ENCODE measurements around the gene CREBL2.
"Not testable (repeated sequence)": the region's sequence is repeated elsewhere in the genome, so short reads cannot be mapped to it uniquely, and the experiment has no call there.

CREBL2 gene

GRCh38 chr12:12614342-12614741 lies 2.7 kb downstream of the CREBL2 start:
- no peak overlapping the region for H3K4me3 ChIP-seq (ENCODE audit: low read depth, low read length)
- TF ChIP-seq CTCF (IDR thresholded peaks at IDR 0.05; ENCODE audit: borderline replicate concordance, insufficient read depth, low read depth, low read length) = no peak

- TF ChIP-seq CTCF (IDR thresholded peaks at IDR 0.05; ENCODE audit: borderline replicate concordance, insufficient read depth, low read depth, low read length) = no peak
- no peak overlapping the region for H3K4me3 ChIP-seq (ENCODE audit: low read depth, low read length)
Measured at GRCh38 chr12:12616512-12617310, 5.0 kb downstream of the CREBL2 start.

DNA sequence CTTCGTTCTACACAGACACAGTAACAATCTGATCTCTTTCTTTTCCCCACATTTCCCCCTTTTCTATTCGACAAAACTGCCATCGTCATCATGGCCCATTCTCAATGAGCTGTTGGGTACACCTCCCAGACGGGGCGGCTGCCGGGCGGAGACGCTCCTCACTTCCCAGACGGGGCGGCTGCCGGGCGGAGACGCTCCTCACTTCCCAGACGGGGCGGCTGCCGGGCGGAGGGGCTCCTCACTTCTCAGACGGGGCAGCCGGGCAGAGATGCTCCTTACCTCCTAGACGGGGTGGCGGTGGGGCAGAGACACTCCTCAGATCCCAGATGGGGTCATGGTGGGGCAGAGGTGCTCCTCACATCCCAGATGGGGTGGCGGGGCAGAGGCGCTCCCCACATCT lies 6.4 kb downstream of the CREBL2 start:
- not testable (repeated sequence) for H3K4me3 ChIP-seq (ENCODE audit: low read depth, low read length)

DNA sequence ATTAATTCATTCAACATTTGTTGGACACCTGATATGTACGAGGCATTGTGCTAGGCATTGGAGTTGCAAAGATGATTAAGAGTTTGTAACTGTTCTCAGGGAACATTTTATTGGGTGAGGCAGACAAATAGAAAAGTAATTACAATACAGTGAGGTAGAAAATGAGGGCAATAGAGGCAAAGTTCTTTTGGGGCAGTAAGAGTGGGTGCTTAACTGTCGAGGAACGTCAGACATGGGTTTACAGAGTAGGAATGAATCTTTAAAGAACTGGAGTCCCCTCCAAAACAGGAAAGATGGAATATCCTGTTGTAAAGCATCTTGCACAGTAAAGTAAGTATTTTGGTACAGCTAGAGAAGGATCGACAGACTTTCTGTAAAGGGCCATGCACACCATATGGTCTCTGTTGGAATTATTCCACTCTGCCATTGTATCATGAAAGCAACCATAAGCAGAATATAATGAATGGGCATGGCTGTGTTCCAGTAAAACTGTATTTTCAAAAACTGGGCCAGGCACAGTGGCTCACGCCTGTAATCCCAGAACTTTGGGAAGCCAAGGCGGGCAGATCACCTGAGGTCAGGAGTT lies 9.1 kb downstream of the CREBL2 start:
- H3K4me3 ChIP-seq (ENCODE audit: low read depth, low read length) = no peak overlapping the region
- no peak for TF ChIP-seq CTCF (IDR thresholded peaks at IDR 0.05; ENCODE audit: borderline replicate concordance, insufficient read depth, low read depth, low read length)

- H3K4me3 ChIP-seq (ENCODE audit: low read depth, low read length) = no peak overlapping the region
- no peak for TF ChIP-seq CTCF (IDR thresholded peaks at IDR 0.05; ENCODE audit: borderline replicate concordance, insufficient read depth, low read depth, low read length)
Measured at GRCh38 chr12:12622418-12622817, 10.7 kb downstream of the CREBL2 start.

- no peak for TF ChIP-seq CTCF (IDR thresholded peaks at IDR 0.05; ENCODE audit: borderline replicate concordance, insufficient read depth, low read depth, low read length)
- H3K4me3 ChIP-seq (ENCODE audit: low read depth, low read length) = no peak overlapping the region
Measured at GRCh38 chr12:12624498-12624992, 12.9 kb downstream of the CREBL2 start.

DNA sequence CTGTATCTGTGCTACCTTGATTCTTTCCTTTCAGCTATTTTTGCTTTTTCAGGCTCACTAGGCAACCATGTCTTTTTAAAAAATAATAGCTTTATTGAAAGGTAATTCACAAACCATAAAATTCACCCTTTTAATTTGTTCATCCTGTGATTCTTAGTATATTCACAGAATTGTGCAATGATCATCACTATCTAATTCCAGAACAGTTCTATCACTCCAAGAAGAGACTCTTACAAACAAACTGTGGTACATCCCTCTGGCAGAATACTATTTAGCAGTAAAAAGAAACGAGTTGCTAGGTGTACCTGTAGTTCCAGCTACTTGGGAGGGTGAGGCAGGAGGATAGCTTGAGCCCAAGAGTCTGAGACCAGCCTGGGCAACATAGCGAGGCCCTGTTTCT lies 14.8 kb downstream of the CREBL2 start:
- H3K4me3 ChIP-seq (ENCODE audit: low read depth, low read length) = no peak overlapping the region
- TF ChIP-seq CTCF (IDR thresholded peaks at IDR 0.05; ENCODE audit: borderline replicate concordance, insufficient read depth, low read depth, low read length) = no peak

All from GM12875 (cell line).